HEK293 (cell line): Measurements from ENCODE around the gene PLBD2.

Source experiments
- PATZ1 ChIP-seq: fragments of 450-650 bp; formaldehyde crosslinking; IDR thresholded peaks from 2 replicates; pipeline ENCODE4 v1.5.1; 2016; ENCODE audit warnings: missing biosample characterization, missing genetic modification characterization
- YY1 ChIP-seq: fragments of 450-650 bp; formaldehyde crosslinking; IDR thresholded peaks from 2 replicates; pipeline ENCODE4 v1.5.1; 2018; ENCODE audit warnings: missing biosample characterization, missing genetic modification characterization
- ZFP37 ChIP-seq: fragments of 450-650 bp; formaldehyde crosslinking; IDR thresholded peaks from 2 replicates; pipeline ENCODE4 v1.5.1; 2016; ENCODE audit warnings: missing biosample characterization, missing genetic modification characterization
- ZNF112 ChIP-seq: fragments of 450-650 bp; formaldehyde crosslinking; IDR thresholded peaks from 2 replicates; pipeline ENCODE4 v1.5.0; 2017; ENCODE audit warnings: missing biosample characterization, missing genetic modification characterization
- ZNF146 ChIP-seq: fragments of 450-650 bp; formaldehyde crosslinking; IDR thresholded peaks from 2 replicates; pipeline ENCODE4 v1.5.1; 2016; ENCODE audit warnings: missing biosample characterization, missing genetic modification characterization
- TF ChIP-seq, protein P1 (sequence below): fragments of 450-650 bp; formaldehyde crosslinking; IDR thresholded peaks from 2 replicates; pipeline ENCODE4 v1.5.1; 2016; ENCODE audit warnings: missing biosample characterization, missing genetic modification characterization
- TF ChIP-seq, protein P2 (sequence below): fragments of 450-650 bp; formaldehyde crosslinking; IDR thresholded peaks from 2 replicates; pipeline ENCODE4 v1.5.1; 2016; ENCODE audit warnings: missing biosample characterization, missing genetic modification characterization, borderline replicate concordance
- TF ChIP-seq, protein P3 (sequence below): fragments of 450-650 bp; formaldehyde crosslinking; IDR thresholded peaks from 2 replicates; pipeline ENCODE4 v1.5.1; 2016; ENCODE audit warnings: missing biosample characterization, missing genetic modification characterization

DNA sequence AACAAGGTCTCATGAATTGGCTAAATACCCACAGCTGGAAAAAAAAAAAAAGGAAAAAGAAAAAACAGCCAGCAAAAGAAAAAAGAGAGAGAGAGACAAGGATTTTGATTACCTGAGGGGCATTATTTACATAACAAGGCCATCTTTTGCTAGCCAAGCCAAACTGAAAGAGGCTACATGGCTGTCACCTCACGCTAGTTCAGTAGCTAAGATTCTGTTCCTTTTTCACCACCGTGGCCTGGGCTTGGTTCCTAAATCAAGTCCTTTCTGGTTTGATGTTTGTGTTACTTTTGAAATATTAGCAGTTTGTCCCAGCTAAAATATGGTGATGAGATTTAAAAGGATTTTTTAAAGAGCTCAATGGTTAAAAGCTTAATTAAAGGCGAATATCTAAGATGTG lies 47.3 kb downstream of the PLBD2 start:
- TF ChIP-seq, protein P1, sequence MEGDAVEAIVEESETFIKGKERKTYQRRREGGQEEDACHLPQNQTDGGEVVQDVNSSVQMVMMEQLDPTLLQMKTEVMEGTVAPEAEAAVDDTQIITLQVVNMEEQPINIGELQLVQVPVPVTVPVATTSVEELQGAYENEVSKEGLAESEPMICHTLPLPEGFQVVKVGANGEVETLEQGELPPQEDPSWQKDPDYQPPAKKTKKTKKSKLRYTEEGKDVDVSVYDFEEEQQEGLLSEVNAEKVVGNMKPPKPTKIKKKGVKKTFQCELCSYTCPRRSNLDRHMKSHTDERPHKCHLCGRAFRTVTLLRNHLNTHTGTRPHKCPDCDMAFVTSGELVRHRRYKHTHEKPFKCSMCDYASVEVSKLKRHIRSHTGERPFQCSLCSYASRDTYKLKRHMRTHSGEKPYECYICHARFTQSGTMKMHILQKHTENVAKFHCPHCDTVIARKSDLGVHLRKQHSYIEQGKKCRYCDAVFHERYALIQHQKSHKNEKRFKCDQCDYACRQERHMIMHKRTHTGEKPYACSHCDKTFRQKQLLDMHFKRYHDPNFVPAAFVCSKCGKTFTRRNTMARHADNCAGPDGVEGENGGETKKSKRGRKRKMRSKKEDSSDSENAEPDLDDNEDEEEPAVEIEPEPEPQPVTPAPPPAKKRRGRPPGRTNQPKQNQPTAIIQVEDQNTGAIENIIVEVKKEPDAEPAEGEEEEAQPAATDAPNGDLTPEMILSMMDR: no peak
- TF ChIP-seq ZNF112 (tag by site-specific recombination): no peak
- TF ChIP-seq ZFP37 (tag by site-specific recombination): no peak
- TF ChIP-seq, protein P2, sequence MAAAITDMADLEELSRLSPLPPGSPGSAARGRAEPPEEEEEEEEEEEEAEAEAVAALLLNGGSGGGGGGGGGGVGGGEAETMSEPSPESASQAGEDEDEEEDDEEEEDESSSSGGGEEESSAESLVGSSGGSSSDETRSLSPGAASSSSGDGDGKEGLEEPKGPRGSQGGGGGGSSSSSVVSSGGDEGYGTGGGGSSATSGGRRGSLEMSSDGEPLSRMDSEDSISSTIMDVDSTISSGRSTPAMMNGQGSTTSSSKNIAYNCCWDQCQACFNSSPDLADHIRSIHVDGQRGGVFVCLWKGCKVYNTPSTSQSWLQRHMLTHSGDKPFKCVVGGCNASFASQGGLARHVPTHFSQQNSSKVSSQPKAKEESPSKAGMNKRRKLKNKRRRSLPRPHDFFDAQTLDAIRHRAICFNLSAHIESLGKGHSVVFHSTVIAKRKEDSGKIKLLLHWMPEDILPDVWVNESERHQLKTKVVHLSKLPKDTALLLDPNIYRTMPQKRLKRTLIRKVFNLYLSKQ: no peak
- no peak for TF ChIP-seq PATZ1
- TF ChIP-seq YY1 (tag by site-specific recombination): no peak
- no peak for TF ChIP-seq ZNF146 (tag by site-specific recombination)
- TF ChIP-seq, protein P3, sequence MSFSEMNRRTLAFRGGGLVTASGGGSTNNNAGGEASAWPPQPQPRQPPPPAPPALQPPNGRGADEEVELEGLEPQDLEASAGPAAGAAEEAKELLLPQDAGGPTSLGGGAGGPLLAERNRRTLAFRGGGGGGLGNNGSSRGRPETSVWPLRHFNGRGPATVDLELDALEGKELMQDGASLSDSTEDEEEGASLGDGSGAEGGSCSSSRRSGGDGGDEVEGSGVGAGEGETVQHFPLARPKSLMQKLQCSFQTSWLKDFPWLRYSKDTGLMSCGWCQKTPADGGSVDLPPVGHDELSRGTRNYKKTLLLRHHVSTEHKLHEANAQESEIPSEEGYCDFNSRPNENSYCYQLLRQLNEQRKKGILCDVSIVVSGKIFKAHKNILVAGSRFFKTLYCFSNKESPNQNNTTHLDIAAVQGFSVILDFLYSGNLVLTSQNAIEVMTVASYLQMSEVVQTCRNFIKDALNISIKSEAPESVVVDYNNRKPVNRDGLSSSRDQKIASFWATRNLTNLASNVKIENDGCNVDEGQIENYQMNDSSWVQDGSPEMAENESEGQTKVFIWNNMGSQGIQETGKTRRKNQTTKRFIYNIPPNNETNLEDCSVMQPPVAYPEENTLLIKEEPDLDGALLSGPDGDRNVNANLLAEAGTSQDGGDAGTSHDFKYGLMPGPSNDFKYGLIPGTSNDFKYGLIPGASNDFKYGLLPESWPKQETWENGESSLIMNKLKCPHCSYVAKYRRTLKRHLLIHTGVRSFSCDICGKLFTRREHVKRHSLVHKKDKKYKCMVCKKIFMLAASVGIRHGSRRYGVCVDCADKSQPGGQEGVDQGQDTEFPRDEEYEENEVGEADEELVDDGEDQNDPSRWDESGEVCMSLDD (tag by site-specific recombination): no peak
